Neural cell (in vitro differentiated cells): ENCODE data around the gene TGFBR3.

Experiments used
- EZH2 ChIP-seq: fragments of 200-600, 300-800 bp; shearing (Covaris generic), sonication (generic); IDR thresholded peaks from 2 replicates; pipeline ENCODE4 v1.6.1; 2014; ENCODE audit warnings: antibody characterized with exemption, low read length, borderline replicate concordance, mild to moderate bottlenecking; ENCODE audit not compliant: insufficient read depth, poor library complexity, severe bottlenecking
- TF ChIP-seq, protein P1 (sequence below): fragments of 450-650 bp; IDR thresholded peaks from 2 replicates; pipeline ENCODE4 v1.5.1; 2014; ENCODE audit warnings: antibody characterized with exemption, mild to moderate bottlenecking, moderate library complexity; ENCODE audit not compliant: poor library complexity, severe bottlenecking

DNA sequence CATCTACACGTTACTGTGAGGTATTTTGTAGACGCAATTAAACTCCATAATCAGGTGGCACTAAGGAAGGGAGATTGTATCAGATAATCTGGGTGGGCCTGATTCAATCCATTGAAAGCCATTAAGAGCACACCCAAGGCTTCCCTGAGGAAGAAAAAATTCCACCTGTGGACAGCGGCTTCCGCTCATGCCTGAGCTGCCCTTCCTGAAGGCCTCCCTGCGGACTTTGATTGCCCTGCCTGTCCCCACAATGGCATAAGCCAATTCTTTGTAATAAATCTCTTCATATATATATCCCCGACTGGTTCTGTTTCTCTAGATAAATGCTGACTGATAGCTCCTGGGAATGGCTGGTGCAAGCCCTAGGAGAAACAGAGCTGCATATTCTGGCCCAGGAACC, 138.3 kb downstream of the TGFBR3 start:
- TF ChIP-seq EZH2: no peak
- TF ChIP-seq, protein P1, sequence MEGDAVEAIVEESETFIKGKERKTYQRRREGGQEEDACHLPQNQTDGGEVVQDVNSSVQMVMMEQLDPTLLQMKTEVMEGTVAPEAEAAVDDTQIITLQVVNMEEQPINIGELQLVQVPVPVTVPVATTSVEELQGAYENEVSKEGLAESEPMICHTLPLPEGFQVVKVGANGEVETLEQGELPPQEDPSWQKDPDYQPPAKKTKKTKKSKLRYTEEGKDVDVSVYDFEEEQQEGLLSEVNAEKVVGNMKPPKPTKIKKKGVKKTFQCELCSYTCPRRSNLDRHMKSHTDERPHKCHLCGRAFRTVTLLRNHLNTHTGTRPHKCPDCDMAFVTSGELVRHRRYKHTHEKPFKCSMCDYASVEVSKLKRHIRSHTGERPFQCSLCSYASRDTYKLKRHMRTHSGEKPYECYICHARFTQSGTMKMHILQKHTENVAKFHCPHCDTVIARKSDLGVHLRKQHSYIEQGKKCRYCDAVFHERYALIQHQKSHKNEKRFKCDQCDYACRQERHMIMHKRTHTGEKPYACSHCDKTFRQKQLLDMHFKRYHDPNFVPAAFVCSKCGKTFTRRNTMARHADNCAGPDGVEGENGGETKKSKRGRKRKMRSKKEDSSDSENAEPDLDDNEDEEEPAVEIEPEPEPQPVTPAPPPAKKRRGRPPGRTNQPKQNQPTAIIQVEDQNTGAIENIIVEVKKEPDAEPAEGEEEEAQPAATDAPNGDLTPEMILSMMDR: no peak
